ENCODE measurements around the gene IL17RA.

GRCh38 chr22:17155941-17156340 lies 71.1 kb downstream of the IL17RA start:
- no peak for TF ChIP-seq CTCF (IDR thresholded peaks at IDR 0.05)
- no peak for TF ChIP-seq POLR2A (IDR thresholded peaks at IDR 0.05)
